Ovary (tissue), 9 donors: Measurements from ENCODE around the gene KPRP. TPM values are rescaled to one million over a fixed set of nuclear protein-coding genes. Genes with fewer than 3 reads are reported as not detected.

Experiments used
- DNase-seq, 5 donors: peaks; one replicate each; pipeline ENCODE4 v3.0.0-alpha.2; 2019 to 2020
- H3K27ac ChIP-seq, 2 donors: fragments of 200-600 bp; one replicate each; pipeline versions ENCODE4 v1.5.1 to v1.8.0; 2019 to 2022
- H3K27me3 ChIP-seq: fragments of 200-600 bp; one replicate; pipeline ENCODE4 v1.8.0; 2022
- H3K36me3 ChIP-seq: fragments of 200-600 bp; sonication (generic); one replicate; pipeline ENCODE4 v1.5.1; 2019
- H3K4me1 ChIP-seq: one replicate; pipeline ENCODE4 v1.8.1; 2013; ENCODE audit warnings: mild to moderate bottlenecking, moderate library complexity; ENCODE audit not compliant: insufficient read depth
- H3K4me3 ChIP-seq: fragments of 200-600 bp; sonication (generic); one replicate; pipeline ENCODE4 v1.5.1; 2017
- H3K9me3 ChIP-seq, 2 donors: fragments of 200-600 bp in 1 of 2; sonication (generic) in 1 of 2; one replicate each; pipeline versions ENCODE4 v1.5.1 to v1.8.1; 2013 to 2019; ENCODE audit warnings: mild to moderate bottlenecking in 1 of 2, moderate library complexity in 1 of 2
- EP300 ChIP-seq: sonication (generic); formaldehyde crosslinking; IDR thresholded peaks from one replicate; pipeline ENCODE4 v1.6.1; 2017; ENCODE audit warnings: antibody characterized with exemption
- POLR2A ChIP-seq: fragments of 450-650 bp; IDR thresholded peaks from one replicate; pipeline ENCODE4 v1.6.1; 2017; ENCODE audit warnings: antibody characterized with exemption, mild to moderate bottlenecking, moderate library complexity
- WGBS, 3 donors: extraction: QIAGEN DNeasy Blood & Tissue Kit in 1 of 3; methylation state at CpG; one replicate each; pipeline versions ENCODE4 v1.1.5 to v1.1.7; 2013 to 2017; 5-methylcytosine and 5-hydroxymethylcytosine counted together
- intact Hi-C, 4 donors: fragments of 100-400 bp; cut with DNase I; formaldehyde crosslinking; loops; one replicate each; pipeline versions ENCODE4 v1.11.0 to v1.15.1; 2022 to 2023
- polyA plus RNA-seq, 2 donors: library from polyadenylated mRNA; stranded (reverse); fragments of 200-250 nt in 1 of 2; fragments of 350-450 nt in 1 of 2; fragmentation: Illumina TruSeq in 1 of 2; extraction: RNeasy Lipid Tissue Mini Kit (QIAGEN cat#74804) in 1 of 2; gene quantifications; one replicate each; pipeline ENCODE4 v1.2.3, GENCODE V29; 2013 to 2014
- total RNA-seq, 7 donors: library from RNA; depleted of rRNA in 2 of 7; stranded (reverse); fragments of >200 nt in 2 of 7; fragmentation: NEBNext Ultra II Directional in 3 of 7; extraction: Animal tissue kit (Norgen Biotek cat#: 25700) in 3 of 7; gene quantifications; one replicate each; pipeline versions ENCODE4 v1.1.0 to v1.2.4, GENCODE V29; 2016 to 2023
- TF ChIP-seq, protein P1 (sequence below), 3 donors: fragments of 450-650 bp in 2 of 3; fragments of 200-600 bp in 1 of 3; IDR thresholded peaks; one replicate each; pipeline versions ENCODE4 v1.5.1 to v1.8.0; 2016 to 2022; ENCODE audit warnings: antibody characterized with exemption in 3 of 3, mild to moderate bottlenecking in 1 of 3
- donor health status: DM: no; HTN: no; CAD: no; lungs with moderate emphysema.
- donor health status: DM: no; HTN: no; CAD: no.
- donor health status: Bipolar disorder and iron deficiency.
- donor health status: DM: yes; HTN: yes; CAD: no.
- donor health status: DM: no; HTN: no; CAD: no.
- donor health status: DM: yes; HTN: yes; CAD: no.

KPRP gene
- total and polyA plus RNA-seq, 9 donors: not detected

DNA sequence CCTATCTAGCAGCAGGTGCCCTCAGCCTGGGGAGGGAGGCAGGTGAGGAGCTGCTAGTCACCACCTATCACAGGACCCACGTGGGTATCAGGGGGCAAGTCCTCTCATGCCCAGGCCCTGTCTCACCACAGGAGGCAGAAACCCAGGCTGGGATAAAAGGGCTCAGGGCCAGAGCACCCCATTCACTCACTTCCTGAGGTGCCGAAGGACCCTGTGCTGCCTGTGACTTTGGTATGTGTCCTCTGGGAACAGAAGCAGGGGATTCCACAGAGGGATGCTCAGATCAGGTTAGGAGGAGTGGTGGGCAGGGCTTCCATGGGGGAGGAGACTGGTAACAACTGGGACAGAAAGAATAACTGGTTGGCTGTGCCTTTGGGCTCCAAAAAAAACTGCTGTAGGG lies 28.3 kb downstream of the KPRP start, which contains the start of gene LCE1E:
Gene LCE1E (plus strand): TSS at position 181 of the 400 bp plus-strand sequence. CDS start 1,043 bp downstream, outside the sequence.
- no peak within 1 kb of the TSS for H3K4me3 ChIP-seq
- no peak for DNase-seq
- H3K27ac ChIP-seq: no peak within 1 kb of the TSS
- no peaks in the 10 kb centered on the region for H3K27me3 ChIP-seq
- 40 to 48% (median 44%) methylated on average over 2 of the region's 2 CpGs for WGBS, 3 donors
- no peak for TF ChIP-seq EP300
- intact Hi-C loops: no loop called here
- no peaks in the 10 kb centered on the region for H3K36me3 ChIP-seq
- H3K4me1 ChIP-seq: no peaks in the 10 kb centered on the region
- H3K9me3 ChIP-seq: no peaks in the 10 kb centered on the region

DNA sequence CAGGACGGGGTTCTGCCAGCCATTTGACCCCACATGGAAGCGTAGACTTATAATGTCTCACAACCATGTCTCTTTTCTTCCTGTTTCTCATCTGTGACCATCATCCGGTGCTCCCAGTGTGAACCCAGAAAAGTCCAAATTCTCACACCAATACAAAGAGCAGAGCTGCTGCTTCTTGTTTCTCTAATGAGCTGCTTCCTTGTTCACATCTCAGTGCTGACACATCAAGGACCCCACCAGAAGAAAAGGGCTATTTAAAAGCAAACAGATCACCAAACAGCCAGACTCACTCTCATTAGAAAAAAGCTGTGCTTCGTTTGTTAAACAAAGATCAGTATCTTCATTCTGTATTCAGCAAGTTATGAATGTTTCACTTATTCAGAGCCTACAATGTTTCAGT lies 37.9 kb downstream of the KPRP start:
- no peak for DNase-seq
- whole genome bisulfite sequencing, 3 donors: 56 to 66% (median 64%) methylated on average over 4 of the region's 4 CpGs
- H3K4me1 ChIP-seq: no peaks in the 10 kb centered on the region
- intact Hi-C loops: no loop called here
- H3K4me3 ChIP-seq: no peak overlapping the region
- TF ChIP-seq EP300 (no peak), POLR2A (no peak)
- TF ChIP-seq, protein P1, sequence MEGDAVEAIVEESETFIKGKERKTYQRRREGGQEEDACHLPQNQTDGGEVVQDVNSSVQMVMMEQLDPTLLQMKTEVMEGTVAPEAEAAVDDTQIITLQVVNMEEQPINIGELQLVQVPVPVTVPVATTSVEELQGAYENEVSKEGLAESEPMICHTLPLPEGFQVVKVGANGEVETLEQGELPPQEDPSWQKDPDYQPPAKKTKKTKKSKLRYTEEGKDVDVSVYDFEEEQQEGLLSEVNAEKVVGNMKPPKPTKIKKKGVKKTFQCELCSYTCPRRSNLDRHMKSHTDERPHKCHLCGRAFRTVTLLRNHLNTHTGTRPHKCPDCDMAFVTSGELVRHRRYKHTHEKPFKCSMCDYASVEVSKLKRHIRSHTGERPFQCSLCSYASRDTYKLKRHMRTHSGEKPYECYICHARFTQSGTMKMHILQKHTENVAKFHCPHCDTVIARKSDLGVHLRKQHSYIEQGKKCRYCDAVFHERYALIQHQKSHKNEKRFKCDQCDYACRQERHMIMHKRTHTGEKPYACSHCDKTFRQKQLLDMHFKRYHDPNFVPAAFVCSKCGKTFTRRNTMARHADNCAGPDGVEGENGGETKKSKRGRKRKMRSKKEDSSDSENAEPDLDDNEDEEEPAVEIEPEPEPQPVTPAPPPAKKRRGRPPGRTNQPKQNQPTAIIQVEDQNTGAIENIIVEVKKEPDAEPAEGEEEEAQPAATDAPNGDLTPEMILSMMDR (IDR thresholded peaks at IDR 0.05): no peak
- H3K27me3 ChIP-seq: no peaks in the 10 kb centered on the region
- H3K36me3 ChIP-seq: no peaks in the 10 kb centered on the region
- H3K9me3 ChIP-seq: no peaks in the 10 kb centered on the region
- H3K27ac ChIP-seq: no peak overlapping the region

- WGBS, 3 donors: 60 to 68% (median 61%) methylated on average over 3 of the region's 3 CpGs
- Histone ChIP-seq H3K27me3 (no peaks in the 10 kb centered on the region), H3K27ac (no peak within 1 kb of the TSS), H3K4me1 (no peaks in the 10 kb centered on the region), H3K9me3 (no peaks in the 10 kb centered on the region), H3K4me3 (no peak within 1 kb of the TSS), H3K36me3 (no peaks in the 10 kb centered on the region)
- TF ChIP-seq, protein P1 (IDR thresholded peaks at IDR 0.05): no peak
- TF ChIP-seq EP300 (no peak), POLR2A (no peak)
- intact Hi-C loops: no loop called here
- DNase-seq: no peak
Observed at GRCh38 chr1:152796421-152796820, 38.6 kb downstream of the KPRP start, which contains the start of gene LCE1D. LCE1D (plus strand) TSS chr1:152796721; CDS start chr1:152797795, 1,074 bp downstream.

DNA sequence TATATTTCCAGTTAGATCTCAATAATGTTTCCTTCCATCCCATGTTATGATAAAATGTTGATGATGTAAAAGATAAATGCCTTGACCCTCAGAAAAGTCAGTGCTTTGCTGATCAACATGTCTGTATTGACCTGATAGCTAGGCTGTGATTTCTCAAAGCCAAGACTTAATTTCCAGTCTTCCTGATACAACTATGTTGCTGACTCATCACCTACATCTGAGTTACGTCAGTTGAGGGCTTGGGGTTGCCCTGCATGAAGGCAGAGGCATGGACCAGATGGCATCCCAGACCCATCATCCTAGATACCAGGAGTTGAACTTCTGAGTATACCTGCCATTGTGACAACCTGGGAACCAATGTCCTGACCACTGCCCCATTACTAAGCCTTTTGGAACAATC lies 43.5 kb downstream of the KPRP start:
- TF ChIP-seq, protein P1 (IDR thresholded peaks at IDR 0.05): no peak
- no peak for TF ChIP-seq EP300
- no peak for TF ChIP-seq POLR2A
- 47 to 81% (median 61%) methylated on average over 1 of the region's 1 CpG for WGBS, 3 donors
- Histone ChIP-seq H3K27me3 (no peaks in the 10 kb centered on the region), H3K4me1 (no peaks in the 10 kb centered on the region), H3K4me3 (no peak overlapping the region), H3K36me3 (no peaks in the 10 kb centered on the region), H3K9me3 (no peaks in the 10 kb centered on the region), H3K27ac (no peak overlapping the region)
- intact Hi-C loops: no loop called here
- no peak for DNase-seq

- Histone ChIP-seq H3K27me3 (no peaks in the 10 kb centered on the region), H3K36me3 (no peaks in the 10 kb centered on the region), H3K27ac (no peak within 1 kb of the TSS), H3K4me1 (no peaks in the 10 kb centered on the region), H3K4me3 (no peak within 1 kb of the TSS), H3K9me3 (no peaks in the 10 kb centered on the region)
- no peak for TF ChIP-seq POLR2A
- TF ChIP-seq EP300: no peak
- TF ChIP-seq, protein P1 (IDR thresholded peaks at IDR 0.05): no peak
- no peak for DNase-seq
- 50 to 69% (median 60%) methylated on average over 3 of the region's 3 CpGs for WGBS, 3 donors
- intact Hi-C loops: no loop called here
Observed at GRCh38 chr1:152806576-152806975, 48.8 kb downstream of the KPRP start, which contains the start of gene LCE1C. LCE1C (minus strand) TSS chr1:152806651; CDS start chr1:152805478, 1,173 bp downstream.
